Stimulated activated CD8-positive, alpha-beta memory T cell treated with anti-CD3 and anti-CD28 coated beads, Interleukin-15, amount 100 ng/mL, for 24 hours (primary cell): ENCODE data around the gene GFOD1.

Source experiments
- DNase-seq: peaks from one replicate; pipeline ENCODE4 v3.0.0-alpha.2; 2020; ENCODE audit warnings: low read depth

The GFOD1 gene

DNA sequence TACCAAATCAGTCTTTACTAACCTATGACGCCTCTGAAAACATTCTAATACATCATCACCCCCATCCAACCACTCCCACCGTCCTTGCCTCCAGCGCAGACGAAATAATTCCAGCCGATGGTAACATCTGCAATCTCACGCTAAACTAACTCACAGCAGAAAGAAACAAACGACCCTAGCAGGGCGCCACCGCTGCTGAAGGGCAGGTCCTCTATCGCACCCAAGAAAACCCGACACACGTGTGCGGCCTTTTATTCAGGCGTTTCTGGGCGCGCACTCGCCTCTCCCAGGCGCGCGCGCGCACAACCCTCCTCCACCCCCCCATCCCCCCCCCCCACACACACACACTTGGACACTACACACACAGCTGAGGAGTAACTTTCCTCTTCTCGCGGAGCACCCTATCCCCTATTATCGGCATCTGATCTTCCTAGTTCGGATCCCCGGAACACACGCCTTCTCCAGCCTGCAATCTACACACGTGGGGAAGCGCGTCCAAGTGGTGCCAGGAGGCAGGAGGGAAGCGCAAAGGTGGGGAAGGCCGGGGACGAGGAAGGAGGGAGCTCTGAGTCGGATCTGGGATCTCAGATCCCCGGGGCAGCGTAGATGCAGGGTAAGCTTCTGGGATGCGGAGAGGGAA is 1.4 kb downstream of the GFOD1 start:
- DNase-seq = peak; percentile 10

DNA sequence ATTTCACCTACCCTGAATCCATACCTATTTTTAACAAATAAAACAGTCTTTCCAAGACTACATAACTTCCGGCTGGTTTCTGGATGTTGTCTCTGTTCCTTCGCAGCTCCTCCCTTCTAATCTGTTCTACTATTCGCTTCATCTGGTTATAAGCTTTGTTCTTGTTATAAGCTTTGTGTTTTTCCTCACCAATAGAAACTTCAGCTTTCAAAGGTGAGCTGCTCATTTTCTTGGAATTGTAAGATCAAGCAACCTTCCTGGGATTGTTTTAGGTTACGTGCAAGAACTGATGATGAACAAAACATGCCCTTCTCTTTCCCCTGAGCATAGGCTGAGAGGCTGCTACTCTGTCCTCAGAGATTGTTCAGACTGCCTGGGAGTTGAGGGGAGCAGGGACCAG is 2.1 kb downstream of the GFOD1 start:
- DNase-seq = no peak

DNA sequence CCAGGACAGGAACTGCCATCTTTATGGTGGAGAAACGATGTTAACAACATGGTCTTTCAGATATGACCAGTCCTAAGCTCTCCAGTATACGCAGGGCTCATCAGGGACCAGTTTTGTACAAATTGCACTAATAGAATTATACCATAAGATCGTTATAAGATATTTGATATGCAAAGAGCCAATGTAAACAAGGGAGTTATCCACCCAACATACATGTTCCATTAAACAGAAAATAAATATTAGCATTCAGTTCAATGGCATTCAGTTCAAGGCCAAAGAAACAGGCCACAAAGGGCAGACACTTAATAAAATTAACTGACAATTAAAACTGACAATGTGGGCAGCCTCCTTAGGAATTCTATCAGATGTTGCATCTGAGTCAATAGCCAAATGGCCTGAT is 2.6 kb downstream of the GFOD1 start:
- DNase-seq = no peak

DNA sequence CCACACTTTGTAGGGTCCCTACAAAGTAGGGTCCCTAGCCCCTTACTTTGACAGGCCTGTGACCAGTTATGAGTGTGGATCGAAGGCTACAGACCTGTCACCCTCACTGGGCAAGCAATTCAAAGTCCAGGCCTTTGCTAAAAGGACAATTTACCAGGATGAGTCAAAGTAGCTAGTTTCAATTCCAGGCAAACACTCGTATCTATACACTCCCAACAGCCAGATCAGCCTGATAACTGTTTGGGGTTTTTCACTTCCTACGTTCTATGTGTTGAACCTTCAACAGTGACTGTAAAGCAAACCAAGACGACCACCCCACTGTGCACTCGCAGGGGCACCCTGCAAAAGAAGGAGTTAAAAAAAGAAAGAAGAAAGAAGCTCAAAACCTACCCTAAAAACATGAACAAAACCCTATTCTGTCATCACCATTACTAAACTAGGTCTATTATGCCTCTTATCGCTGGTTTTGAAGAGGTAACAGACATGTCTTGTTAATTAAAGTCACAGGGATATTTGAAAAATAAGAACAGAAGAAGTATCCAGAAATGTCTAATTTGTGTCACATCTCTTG is 3.2 kb downstream of the GFOD1 start:
- DNase-seq = no peak

DNA sequence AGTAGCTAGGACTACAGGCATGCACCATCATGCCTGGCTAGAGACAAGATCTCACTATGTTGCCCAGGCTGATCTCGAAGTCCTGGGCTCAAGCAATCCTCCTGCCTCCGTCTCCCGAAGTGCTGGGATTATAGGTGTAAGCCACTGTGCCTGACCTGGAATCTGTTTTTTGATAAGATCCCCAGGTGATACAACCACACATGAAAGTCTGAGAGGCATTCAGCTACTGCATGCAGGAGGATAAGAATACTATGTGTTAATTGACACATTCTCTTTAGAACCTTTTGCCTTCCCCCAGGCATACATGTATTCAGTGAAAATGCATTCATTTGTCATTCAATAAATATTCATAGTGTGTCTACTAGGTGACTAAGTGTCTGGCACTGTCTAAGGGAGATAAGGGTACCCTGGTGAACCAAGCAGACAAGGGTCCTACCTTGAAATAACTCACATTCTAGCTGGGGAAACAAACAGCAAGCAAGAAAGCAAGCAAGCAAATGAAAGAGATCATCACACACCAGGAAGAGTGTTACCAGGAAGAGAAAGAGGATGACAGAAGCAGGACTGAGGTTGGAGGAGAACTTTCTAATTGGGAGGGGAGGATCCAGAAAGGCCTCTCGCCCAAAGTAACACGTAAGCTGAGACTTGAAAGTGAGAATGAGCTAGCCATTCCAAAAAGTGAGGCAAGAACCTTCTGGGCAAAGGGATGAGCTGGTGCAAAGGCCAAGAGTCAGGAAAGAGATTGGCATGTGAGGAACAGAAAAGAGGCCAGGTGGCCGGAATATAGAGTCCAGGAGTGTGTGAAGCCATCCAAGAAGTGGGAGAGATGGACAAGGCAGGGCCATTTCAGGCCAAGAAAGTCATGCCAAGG is 6.5 kb downstream of the GFOD1 start:
- DNase-seq = no peak

DNA sequence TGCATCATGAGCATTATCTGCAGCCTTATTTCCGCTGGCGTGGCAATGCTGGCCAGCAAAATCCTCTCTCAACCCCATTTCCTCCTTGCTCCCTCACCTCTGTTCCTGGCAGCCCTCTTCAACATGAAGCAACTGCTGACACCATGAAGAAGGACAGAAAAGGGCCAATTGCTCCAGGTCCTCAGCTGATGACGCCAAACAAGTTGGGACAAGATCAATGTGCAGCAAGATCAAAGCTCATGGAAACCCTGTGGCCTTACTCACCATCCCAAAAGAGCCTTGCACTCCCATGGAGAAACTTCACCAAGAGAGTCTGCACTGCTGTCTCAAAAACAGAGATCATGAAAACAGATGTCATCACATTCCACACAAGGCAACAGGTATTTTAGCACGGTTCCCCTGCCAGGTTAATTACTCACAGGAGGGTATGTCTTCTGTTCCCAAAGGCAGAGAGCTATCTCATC is 7.4 kb downstream of the GFOD1 start:
- DNase-seq = no peak

DNA sequence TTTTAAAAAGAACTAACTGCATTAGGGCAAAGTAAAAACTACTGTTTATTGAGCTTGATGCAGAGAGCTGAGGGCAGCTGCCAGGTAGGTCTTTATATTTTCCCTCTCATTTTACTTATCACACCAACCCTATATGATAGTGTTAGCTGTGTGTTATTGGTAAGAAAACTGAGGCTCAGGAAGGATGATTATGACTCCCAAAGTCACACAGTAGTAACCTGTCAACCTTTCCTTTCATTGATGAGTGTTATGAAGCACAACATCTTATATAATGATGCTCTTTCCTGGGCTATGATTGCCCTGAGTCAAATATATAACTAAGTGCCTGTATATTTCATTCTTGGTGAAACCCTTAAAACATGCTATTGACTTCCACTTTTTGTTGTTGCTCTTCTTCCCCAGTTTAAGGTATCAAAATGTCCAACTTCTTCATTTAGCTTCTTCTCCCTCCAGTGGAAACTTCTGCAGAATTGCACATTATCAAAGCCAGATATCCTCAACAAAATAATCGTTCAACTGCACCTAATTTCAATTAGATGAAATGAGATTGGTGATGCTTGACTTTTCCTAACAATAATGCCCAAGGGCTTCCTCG is 8.1 kb downstream of the GFOD1 start:
- no peak for DNase-seq

DNA sequence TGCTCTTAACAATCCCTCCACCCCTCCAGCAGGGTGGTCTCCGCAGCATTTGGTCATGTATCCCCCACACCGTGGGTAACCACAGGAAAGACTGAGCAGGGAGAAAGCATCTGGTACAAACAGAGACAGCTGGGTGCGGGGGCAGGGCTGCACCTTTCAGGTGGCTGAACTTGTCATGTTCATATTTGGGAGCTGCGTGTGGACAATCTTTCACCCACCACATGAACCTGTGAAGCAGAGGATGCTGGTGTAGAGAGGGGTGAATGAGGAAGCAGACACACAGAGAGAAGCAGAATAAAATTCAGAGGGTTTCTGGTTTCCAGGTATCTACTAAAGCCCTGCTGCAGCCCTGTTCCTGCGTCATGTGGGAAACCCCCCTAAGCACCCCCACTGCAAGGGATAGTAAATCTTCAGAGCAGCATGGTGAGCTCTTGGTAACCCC is 8.9 kb downstream of the GFOD1 start:
- no peak for DNase-seq

DNA sequence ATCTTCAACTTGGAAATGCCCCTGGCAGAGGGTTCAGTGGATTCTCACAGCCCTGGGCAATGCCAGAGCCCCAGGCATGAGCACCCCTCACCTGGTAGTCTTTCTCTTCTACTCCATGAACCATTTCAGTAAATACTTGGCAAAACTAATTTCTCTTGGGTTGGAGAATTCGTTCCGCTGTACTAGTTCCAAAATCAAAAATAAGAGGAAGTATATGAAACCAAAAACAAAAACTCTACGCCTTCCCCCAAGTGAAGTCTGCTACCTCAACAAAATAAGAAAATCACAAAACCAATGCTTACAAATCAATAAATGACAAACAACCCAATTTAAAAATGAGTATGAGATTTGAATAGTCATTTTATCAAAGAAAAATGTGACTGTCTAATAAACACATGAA is 12.6 kb downstream of the GFOD1 start:
- no peak for DNase-seq

DNA sequence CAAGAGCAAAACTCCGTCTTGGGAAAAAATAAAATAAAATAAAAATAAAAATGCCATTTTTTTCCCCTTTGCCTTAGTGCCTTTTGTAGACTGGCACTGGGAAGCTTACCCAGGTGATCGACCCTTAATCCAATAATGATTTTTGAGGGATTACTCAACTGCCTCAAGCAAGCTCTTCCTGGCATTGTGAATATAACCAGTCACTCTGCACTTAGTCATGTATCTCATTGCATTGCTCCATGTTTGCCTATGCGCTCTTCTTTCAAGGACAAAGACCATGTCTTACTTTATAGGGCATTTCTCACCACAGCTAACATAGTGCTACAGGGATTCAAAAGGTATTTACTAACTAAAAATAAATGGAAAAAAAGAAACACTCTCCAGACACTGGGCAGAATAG is 13.0 kb downstream of the GFOD1 start:
- no peak for DNase-seq

DNA sequence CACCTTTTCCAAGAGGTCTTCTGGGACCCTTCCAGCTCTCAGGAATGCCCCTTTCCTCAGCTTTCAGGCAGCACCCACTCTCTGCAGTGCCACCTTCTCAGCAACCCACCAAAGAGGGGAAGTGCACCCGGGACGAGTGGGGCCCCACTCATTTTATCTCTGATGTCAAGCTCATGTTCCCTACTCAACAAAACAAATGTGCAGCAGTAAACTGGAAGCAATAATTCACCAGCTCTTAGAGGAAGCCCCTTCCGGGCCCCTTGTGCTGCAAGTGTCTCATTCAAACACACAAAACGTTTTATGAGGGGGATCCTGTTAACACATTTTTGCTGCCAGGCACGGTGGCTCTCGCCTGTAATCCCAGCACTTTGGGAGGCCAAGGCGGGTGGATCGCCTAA is 13.6 kb downstream of the GFOD1 start:
- no peak for DNase-seq

DNA sequence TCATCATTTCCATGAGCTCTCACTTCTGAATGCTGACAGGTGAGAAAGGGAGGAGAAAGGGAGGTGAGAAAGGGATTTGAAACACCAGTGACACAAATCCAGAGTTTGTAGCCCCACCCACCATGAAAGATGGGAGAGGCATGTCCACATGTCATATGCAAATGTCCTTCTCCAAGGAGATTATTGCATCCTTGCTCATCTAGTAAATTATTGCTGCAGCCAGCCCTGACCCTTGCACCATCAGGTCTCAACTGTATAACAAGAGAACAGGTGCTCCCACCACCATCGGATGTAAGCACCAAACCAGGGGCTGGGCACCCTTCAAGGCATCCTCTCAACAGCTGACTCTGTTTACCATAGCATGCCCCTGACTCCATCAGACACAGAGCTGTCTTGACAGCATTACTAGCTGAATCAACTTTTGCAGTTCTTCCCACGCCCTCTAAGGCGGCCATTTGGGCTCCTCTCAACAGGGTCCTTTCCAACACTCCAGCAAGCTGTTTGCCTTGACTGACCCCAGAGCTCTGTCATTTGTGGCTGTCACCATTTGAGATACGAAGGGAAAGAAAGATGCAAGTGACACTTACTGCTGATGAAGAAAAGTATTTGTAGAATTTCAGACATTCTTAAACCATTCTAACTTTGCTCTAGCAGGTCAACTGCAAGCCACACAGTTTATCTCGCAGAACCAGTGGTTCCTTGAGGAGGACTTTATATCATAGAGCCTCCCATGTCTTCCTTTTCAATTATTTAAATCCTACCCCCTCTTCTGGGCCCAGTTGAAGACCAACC is 14.2 kb downstream of the GFOD1 start:
- no peak for DNase-seq

DNA sequence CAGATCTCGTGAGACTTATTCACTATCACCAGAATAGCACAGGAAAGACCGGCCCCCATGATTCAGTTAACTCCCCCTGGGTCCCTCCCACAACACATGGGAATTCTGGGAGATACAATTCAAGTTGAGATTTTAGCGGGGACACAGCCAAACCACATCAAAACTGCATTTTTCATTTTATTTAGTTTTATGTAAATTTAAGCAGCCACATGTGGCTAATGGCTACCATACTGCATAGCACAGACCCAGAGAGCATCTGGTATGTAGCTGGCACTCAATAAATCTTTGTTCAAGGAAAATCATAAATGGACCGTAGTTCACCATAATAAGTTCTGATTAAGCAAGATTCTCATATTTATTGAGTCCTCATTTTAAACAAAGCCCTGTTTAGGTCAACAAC is 15.3 kb downstream of the GFOD1 start:
- no peak for DNase-seq

DNA sequence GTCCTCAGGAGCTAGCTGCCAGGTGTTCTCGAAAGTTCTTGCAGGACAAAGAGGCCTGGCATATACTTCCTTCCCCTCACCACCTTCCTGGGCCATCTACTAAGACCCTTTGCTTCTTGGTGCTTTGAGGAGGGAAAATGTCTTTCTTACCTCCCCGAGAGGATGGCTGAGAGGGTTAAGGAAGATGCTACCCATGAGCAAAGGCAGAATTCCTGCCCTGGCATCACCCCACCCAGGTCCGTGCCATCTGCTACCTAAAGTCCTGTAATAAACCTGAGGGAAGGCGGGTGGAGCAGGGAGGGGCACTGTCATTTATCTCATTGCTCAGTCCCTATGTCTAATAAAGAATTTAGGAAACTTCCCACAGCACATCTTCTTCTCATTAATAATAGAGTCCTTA is 16.2 kb downstream of the GFOD1 start:
- DNase-seq = no peak

DNA sequence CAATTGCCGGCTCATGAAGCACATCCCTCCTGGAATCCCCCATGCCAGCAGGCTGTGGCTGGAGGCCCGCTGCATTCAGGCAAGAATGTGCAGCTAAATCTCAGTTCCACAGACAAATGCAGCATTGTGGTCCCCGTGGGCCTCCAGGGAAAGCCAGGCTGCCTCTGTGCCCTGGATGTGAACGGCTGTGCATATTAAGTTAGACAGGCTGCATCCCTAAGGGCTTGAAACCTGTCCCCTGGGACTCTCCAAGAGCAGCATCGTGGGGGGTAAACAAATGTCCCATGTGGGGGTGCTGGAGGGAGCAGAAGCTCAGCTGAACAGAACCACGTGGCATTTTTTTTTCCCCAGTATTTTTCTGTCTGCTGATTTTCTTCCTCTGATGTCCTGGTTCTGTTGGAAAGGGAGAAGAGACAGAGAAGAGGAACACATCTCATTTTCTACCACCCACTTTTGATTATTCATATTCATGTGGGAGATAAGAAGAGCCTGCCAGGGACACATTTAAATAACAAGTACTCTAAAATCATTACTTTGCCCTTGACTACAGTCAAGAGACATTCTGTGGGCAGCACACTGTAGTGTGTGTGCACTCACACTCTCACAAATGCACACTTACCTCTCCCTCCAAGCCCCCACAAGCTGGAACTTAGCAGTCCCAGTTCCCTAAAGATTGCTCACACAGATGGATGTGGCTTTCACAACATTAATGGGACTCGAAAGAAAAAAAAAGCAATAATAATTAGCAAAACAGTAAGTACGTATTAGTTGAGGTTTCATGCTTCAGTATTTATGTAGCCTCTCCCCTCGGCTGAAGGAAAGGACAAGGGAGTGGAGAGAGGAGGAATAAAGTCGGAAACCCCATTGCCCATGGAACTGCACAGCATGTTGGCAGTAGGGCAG is 16.9 kb downstream of the GFOD1 start:
- no peak for DNase-seq

DNA sequence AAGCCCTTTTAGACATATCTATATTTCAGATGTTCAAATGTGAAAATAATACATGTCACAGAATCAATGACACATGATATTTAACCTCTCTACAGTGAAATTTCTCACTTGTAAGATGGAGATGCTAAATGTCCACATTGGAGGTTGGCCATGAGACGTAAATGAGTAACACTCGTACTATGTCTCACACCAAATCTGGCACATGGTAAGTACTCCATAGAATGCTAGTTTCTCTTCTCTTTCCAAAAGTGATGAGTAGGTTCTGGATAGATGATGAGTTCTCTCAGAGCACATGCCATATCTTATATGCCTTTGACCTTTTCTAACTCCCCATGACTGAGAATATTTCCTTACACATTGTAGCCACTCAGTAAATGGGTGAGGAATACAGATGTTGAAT is 17.7 kb downstream of the GFOD1 start:
- no peak for DNase-seq

DNA sequence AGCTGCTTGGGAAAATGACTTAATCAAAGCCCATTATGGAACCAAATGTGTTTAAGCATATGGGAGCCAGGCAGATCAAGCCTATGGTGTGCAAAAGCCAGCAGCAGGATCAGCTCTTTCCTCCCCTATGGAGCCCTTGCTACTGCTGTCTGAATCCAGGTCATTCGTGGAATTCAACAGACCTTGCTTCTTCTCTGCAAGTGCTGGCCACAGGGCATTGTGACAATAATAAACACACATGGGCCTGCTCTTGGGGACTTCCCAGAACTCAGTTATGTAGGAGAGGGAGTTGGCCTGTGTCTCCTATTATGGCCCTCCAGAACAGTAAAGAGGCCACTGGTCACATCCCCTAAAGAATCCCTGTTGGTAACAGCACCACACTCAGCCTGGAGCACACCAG is 18.6 kb downstream of the GFOD1 start:
- no peak for DNase-seq

DNA sequence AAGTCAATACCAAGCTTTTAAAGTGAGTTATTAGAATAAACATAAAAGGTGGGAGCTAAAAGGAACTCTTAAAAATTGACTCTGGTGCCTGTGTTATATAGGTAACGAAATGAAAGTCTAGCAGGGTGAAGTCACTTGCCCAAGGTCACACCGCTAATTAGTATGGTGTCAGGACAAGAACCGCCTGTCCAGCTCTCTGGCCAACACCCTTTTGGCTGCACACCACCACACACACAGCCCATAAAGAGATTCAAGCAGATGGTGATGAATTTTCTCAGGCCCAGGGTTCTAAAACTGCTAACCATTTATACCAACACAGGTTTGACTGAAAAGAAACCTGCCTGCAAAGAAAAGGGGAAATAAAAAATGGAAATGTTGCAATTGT is 20.2 kb downstream of the GFOD1 start:
- DNase-seq = no peak

DNA sequence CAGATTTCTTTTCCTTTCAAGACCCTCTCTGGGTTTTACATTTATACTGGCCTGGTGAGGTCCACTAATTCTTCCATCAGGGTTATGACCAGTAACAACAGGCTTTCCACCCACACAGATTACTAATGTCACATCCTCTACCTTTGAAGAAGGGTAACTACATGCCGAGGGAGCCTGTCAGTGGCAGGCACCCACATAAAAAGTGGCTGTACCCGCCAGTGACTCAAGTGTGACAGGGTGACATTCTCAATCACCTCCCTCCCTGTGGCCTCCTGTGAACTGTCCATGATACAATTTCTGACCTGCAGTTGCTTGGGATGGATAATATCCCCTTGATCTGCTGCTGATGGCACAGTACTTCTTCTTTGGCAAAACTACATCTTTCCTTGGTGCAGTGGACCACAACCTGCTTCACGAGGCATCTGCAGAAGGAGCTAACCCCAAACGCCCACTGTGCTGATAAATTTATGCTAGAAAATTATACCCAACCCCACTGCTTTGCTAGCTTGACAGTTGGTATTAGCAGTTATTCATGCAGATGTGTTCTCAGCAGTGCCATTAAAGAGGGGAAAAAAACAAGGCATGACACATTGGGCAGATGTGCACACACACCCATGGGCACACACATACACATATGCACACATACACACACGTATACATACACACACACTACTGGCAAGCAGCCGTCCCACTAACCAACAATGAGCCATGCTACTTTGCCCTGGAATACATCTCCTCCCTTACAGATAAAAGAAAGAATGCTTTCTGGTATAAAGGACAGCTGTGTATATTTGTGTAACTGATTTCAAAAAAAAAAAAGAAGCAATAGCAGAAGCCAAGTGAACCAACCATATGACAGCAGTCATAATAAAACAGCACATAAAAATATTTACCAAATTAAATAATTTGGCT is 20.8 kb downstream of the GFOD1 start:
- DNase-seq = no peak

DNA sequence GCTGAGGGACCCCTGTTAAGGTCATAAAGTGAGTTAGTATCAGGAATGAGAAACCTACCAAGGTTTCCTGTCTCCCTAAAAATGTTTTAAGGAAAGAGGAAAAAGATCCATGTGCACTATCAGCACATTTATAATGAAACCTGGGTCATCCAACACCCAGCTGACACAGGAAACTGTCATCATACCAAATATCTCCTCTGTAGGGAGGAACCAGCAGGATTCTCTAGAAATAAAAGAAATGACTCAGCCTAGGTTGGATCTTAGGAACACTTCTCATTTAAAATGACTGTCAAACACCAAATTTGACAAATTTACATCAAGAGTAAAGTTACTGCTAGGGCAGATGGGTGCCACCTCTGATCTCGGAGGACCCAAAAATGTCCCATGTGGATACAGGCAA is 21.7 kb downstream of the GFOD1 start:
- no peak for DNase-seq
